Gastrocnemius medialis (tissue), 4 donors: ENCODE results near the gene ILDR1. TPM values are rescaled to one million over a fixed set of nuclear protein-coding genes. Genes with fewer than 3 reads are reported as not detected.

Experiments
- ATAC-seq, 2 donors: fragments of 150-250 bp; one replicate each; pipeline ENCODE4 v1.9.1; 2016
- DNase-seq, 2 donors: peaks; one replicate each; pipeline ENCODE4 v3.0.0-alpha.2; 2019
- H3K27ac ChIP-seq, 4 donors: fragments of 200-600 bp; sonication (generic); 1 replicate in 1 of 4; 2 replicates in 3 of 4; pipeline ENCODE4 v1.5.1; 2016 to 2018; ENCODE audit warnings: mild to moderate bottlenecking in 2 of 4, moderate library complexity in 1 of 4
- H3K27me3 ChIP-seq, 3 donors: fragments of 200-600 bp; sonication (generic) in 2 of 3; 1 replicate in 1 of 3; 2 replicates in 2 of 3; pipeline versions ENCODE4 v1.5.1 to v1.6.0; 2016 to 2019; ENCODE audit warnings: mild to moderate bottlenecking in 1 of 3, moderate library complexity in 1 of 3
- H3K36me3 ChIP-seq, 2 donors: fragments of 200-600 bp; sonication (generic) in 1 of 2; one replicate each; pipeline ENCODE4 v1.5.1; 2017 to 2018
- H3K4me1 ChIP-seq, 2 donors: fragments of 200-600 bp; sonication (generic) in 1 of 2; one replicate each; pipeline ENCODE4 v1.5.1; 2016 to 2017; ENCODE audit warnings: mild to moderate bottlenecking in 2 of 2
- H3K4me3 ChIP-seq, 4 donors: fragments of 200-600 bp; sonication (generic) in 3 of 4; 1 replicate in 1 of 4; 2 replicates in 3 of 4; pipeline ENCODE4 v1.5.1; 2016 to 2019; ENCODE audit warnings: mild to moderate bottlenecking in 2 of 4
- H3K9me3 ChIP-seq, 3 donors: fragments of 200-600 bp; sonication (generic) in 2 of 3; 1 replicate in 1 of 3; 2 replicates in 2 of 3; pipeline ENCODE4 v1.5.1; 2016 to 2019
- POLR2A ChIP-seq, 2 donors: fragments of 450-650 bp; IDR thresholded peaks; one replicate each; pipeline ENCODE4 v1.6.1; 2017; ENCODE audit warnings: antibody characterized with exemption in 2 of 2, mild to moderate bottlenecking in 2 of 2, moderate library complexity in 2 of 2
- in situ Hi-C, 4 donors: fragments of 200-750 bp; cut with MboI; loops; one replicate each; pipeline versions ENCODE4 v1.15.0 to v1.8.0; 2017; ENCODE audit warnings: low sequenced_read_pairs in 4 of 4
- intact Hi-C: fragments of 100-400 bp; cut with DNase I; formaldehyde crosslinking; loops from one replicate; pipeline ENCODE4 v1.15.1; 2023; ENCODE audit warnings: low total_unique reads
- total RNA-seq, 4 donors: library from RNA; depleted of rRNA; stranded (reverse); fragments of >200 nt; gene quantifications; one replicate each; pipeline versions ENCODE4 v1.1.0 to v1.2.3, GENCODE V29; 2016
- TF ChIP-seq, protein P1 (sequence below), 5 experiments: fragments of 450-650 bp in 3 of 5; fragments of 200-600 bp in 2 of 5; sonication (generic) in 2 of 5; IDR thresholded peaks in 4 of 5; conservative IDR thresholded peaks in 1 of 5; 1 replicate in 4 of 5; 2 replicates in 1 of 5; pipeline ENCODE4 v1.5.1; 2016 to 2019; ENCODE audit warnings: antibody characterized with exemption in 5 of 5, mild to moderate bottlenecking in 3 of 5, moderate library complexity in 3 of 5

The ILDR1 gene
- total RNA-seq, 4 donors from 2014 or later = not detected

DNA sequence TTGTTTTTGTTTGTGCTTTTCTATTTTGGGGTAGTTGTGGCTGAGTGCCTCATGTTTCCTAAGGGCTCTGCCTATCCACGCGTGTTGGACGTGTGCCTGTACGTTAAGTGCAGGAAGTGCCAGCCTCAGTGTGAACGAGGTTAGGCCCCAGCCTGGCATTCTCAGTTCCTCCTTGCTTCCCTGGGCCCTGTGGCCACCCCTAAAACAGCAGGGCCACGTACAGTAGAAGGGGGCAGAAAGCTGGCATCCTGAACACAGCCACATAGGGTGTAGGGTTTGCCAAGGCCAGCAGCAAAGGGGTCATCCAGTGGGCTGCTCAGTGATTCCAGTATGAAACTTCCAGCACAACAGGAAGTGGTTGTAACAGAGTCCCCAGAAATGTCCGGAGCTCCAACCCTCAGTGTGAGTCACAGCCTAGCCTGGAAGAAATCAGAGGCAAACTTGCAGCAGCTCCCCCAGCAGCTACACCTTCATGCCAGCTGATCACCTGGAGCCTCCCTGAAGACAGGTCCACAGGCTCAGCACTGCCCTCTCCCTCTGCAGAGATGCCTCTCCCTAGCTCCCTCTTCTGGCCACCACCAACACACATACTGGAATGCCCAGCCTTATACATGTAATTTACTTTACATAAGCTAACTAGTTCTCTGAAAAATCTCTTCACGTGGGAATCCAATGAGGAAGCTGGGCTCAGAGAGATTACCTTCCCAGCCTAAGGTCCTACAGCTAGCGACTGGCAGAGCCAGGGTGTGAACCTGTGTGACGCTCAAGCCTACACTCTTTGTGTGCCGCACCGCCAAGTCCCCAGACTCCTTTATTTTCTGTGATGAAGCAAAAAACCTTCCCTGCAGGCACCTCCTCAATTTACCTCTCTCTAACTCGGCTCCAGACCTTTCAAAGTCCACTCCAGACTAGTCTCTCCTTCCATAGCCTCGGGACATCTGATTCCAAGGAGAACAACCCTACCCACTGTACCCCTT is 26.6 kb downstream of the ILDR1 start:
- TF ChIP-seq, protein P1, sequence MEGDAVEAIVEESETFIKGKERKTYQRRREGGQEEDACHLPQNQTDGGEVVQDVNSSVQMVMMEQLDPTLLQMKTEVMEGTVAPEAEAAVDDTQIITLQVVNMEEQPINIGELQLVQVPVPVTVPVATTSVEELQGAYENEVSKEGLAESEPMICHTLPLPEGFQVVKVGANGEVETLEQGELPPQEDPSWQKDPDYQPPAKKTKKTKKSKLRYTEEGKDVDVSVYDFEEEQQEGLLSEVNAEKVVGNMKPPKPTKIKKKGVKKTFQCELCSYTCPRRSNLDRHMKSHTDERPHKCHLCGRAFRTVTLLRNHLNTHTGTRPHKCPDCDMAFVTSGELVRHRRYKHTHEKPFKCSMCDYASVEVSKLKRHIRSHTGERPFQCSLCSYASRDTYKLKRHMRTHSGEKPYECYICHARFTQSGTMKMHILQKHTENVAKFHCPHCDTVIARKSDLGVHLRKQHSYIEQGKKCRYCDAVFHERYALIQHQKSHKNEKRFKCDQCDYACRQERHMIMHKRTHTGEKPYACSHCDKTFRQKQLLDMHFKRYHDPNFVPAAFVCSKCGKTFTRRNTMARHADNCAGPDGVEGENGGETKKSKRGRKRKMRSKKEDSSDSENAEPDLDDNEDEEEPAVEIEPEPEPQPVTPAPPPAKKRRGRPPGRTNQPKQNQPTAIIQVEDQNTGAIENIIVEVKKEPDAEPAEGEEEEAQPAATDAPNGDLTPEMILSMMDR (IDR thresholded peaks at IDR 0.05 in 4 of 5, conservative IDR thresholded peaks at IDR 0.05 in 1 of 5) = peak in 2 of 5 experiments; percentile 26 to 28
- TF ChIP-seq POLR2A (IDR thresholded peaks at IDR 0.05) = peak in 1 of 2 donors; percentile 14
- ATAC-seq (peak in 1 of 2 donors; percentile 27), DNase-seq (peak in 1 of 2 donors; percentile 37)
- in situ Hi-C loops (no loop called here), intact Hi-C loops (loop anchor here (5.0 kb wide), 1 partner anchor 448 kb away; the partner anchor contains the start of gene POLQ)
- Histone ChIP-seq H3K36me3 (no peaks in the 10 kb centered on the region), H3K9me3 (no peaks in the 10 kb centered on the region), H3K4me3 (no peak overlapping the region), H3K4me1 (no peaks in the 10 kb centered on the region), H3K27ac (no peak overlapping the region), H3K27me3 (no peaks in the 10 kb centered on the region)

DNA sequence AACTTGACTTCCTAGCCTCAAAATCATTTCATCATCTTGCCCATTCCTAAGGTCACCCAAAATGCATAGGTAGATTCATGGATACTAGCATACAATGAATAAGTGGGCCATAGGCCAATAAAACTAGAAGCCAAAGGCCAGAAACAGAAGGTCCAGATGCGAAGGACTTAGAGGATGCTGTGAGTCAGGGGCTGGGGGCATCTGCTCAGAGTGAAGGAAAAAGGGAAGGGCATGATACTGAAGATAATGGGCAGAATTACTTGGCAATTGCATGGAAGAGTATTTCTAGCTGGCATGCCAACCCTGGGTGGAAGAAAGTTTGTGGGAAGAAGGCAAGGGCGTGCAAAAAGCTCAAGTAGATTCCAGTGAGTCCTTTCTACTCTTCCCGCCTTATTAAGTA is 27.5 kb downstream of the ILDR1 start:
- in situ Hi-C loops (no loop called here), intact Hi-C loops (no loop called here)
- Histone ChIP-seq H3K36me3 (no peaks in the 10 kb centered on the region), H3K9me3 (no peaks in the 10 kb centered on the region), H3K27ac (no peak overlapping the region), H3K27me3 (no peaks in the 10 kb centered on the region), H3K4me1 (no peaks in the 10 kb centered on the region), H3K4me3 (no peak overlapping the region)
- ATAC-seq = no peak
- DNase-seq = no peak
- TF ChIP-seq, protein P1 (IDR thresholded peaks at IDR 0.05 in 4 of 5, conservative IDR thresholded peaks at IDR 0.05 in 1 of 5) = no peak
- TF ChIP-seq POLR2A (IDR thresholded peaks at IDR 0.05) = no peak

DNA sequence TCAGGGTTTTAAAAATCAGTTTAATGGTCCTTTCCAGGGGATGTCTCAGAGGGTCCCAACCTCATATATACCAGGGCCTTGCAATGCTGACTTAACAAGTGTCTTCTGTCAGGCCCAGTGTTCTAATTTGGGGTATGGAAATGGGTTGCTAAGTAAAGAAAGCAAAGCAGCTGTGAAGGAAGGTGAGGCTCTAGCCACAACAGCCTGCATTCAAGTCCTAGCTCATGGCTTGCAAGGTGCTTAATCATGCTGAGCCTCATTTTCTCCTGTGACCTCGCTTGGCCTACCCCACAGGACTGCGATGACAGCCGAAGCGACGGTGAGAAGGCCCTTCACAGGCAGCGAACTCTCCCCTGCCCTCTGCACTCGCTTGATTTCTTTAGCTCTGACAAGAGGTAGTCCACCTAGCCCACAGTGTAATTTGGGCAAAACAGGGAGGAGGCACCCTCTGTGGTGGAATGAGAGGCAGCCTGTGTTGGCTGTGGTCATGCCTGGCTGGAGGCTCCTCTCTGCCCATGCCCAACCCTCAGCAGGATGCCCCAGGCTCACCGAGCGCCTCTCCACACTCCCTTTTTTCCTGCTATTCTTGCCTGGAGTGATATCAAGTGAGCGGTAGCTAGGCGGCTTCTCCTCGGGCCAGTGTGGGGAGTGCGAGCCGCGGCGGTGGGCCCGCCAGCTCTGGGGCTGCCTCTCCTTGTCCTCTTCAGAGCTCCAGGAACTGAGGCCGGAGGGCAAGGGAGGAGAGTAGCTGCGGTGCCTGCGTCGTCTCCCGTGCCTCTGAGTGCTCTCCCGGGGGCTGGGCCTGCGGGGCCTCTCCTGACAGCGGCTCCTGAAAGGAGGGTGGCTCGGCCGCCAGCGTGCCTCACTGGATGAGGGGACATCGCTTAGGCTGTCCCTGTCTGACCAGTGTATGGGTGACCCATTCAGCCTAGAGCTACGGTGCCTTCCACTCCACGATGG is 29.2 kb downstream of the ILDR1 start:
- Histone ChIP-seq H3K4me1 (no peaks in the 10 kb centered on the region), H3K9me3 (no peaks in the 10 kb centered on the region), H3K4me3 (no peak overlapping the region), H3K27ac (no peak overlapping the region), H3K27me3 (no peaks in the 10 kb centered on the region), H3K36me3 (no peaks in the 10 kb centered on the region)
- in situ Hi-C loops = no loop called here
- intact Hi-C loops = no loop called here
- TF ChIP-seq POLR2A (IDR thresholded peaks at IDR 0.05) = no peak
- TF ChIP-seq, protein P1 (IDR thresholded peaks at IDR 0.05 in 4 of 5, conservative IDR thresholded peaks at IDR 0.05 in 1 of 5) = no peak
- DNase-seq (no peak), ATAC-seq (no peak)

DNA sequence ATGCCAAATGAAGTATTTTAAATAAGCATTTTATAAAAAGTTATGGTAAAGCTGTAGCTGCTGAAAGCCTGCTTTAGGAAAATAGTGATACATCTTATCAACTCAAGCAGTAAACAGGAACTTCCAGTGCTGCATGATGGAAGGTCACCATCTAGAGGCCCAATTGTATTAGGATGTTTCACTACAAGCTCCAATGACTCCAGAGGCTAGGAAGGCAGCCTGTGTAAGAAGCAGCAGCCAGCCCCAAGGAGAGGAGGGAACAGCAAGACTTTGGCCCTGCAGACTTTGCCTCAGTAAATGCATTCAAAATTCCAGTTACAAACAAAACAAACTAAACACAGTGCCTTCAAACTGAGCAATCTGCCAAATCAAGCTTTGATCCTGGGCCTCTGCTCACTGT is 32.1 kb downstream of the ILDR1 start:
- Histone ChIP-seq H3K27me3 (no peaks in the 10 kb centered on the region), H3K9me3 (no peaks in the 10 kb centered on the region), H3K4me3 (no peak overlapping the region), H3K27ac (no peak overlapping the region), H3K4me1 (no peaks in the 10 kb centered on the region), H3K36me3 (no peaks in the 10 kb centered on the region)
- in situ Hi-C loops (no loop called here), intact Hi-C loops (no loop called here)
- DNase-seq = no peak
- TF ChIP-seq POLR2A (IDR thresholded peaks at IDR 0.05) = no peak
- TF ChIP-seq, protein P1 (IDR thresholded peaks at IDR 0.05 in 4 of 5, conservative IDR thresholded peaks at IDR 0.05 in 1 of 5) = no peak
- ATAC-seq = no peak
